Gastrocnemius medialis (tissue), 4 donors: Measurements from ENCODE around the gene SLC39A8. TPM values are rescaled to one million over a fixed set of nuclear protein-coding genes. Genes with fewer than 3 reads are reported as not detected.
A peak's percentile ranks its signal among the peaks of the same experiment; 100 is the strongest.

Experiments used
- ATAC-seq, 2 donors: fragments of 150-250 bp; one replicate each; pipeline ENCODE4 v1.9.1; 2016
- DNase-seq, 2 donors: peaks; one replicate each; pipeline ENCODE4 v3.0.0-alpha.2; 2019
- H3K27ac ChIP-seq, 4 donors: fragments of 200-600 bp; sonication (generic); 1 replicate in 1 of 4; 2 replicates in 3 of 4; pipeline ENCODE4 v1.5.1; 2016 to 2018; ENCODE audit warnings: mild to moderate bottlenecking in 2 of 4, moderate library complexity in 1 of 4
- H3K27me3 ChIP-seq, 3 donors: fragments of 200-600 bp; sonication (generic) in 2 of 3; 1 replicate in 1 of 3; 2 replicates in 2 of 3; pipeline versions ENCODE4 v1.5.1 to v1.6.0; 2016 to 2019; ENCODE audit warnings: mild to moderate bottlenecking in 1 of 3, moderate library complexity in 1 of 3
- H3K36me3 ChIP-seq, 2 donors: fragments of 200-600 bp; sonication (generic) in 1 of 2; one replicate each; pipeline ENCODE4 v1.5.1; 2017 to 2018
- H3K4me1 ChIP-seq, 2 donors: fragments of 200-600 bp; sonication (generic) in 1 of 2; one replicate each; pipeline ENCODE4 v1.5.1; 2016 to 2017; ENCODE audit warnings: mild to moderate bottlenecking in 2 of 2
- H3K4me3 ChIP-seq, 4 donors: fragments of 200-600 bp; sonication (generic) in 3 of 4; 1 replicate in 1 of 4; 2 replicates in 3 of 4; pipeline ENCODE4 v1.5.1; 2016 to 2019; ENCODE audit warnings: mild to moderate bottlenecking in 2 of 4
- H3K9me3 ChIP-seq, 3 donors: fragments of 200-600 bp; sonication (generic) in 2 of 3; 1 replicate in 1 of 3; 2 replicates in 2 of 3; pipeline ENCODE4 v1.5.1; 2016 to 2019
- POLR2A ChIP-seq, 2 donors: fragments of 450-650 bp; IDR thresholded peaks; one replicate each; pipeline ENCODE4 v1.6.1; 2017; ENCODE audit warnings: antibody characterized with exemption in 2 of 2, mild to moderate bottlenecking in 2 of 2, moderate library complexity in 2 of 2
- in situ Hi-C, 4 donors: fragments of 200-750 bp; cut with MboI; loops; one replicate each; pipeline versions ENCODE4 v1.15.0 to v1.8.0; 2017; ENCODE audit warnings: low sequenced_read_pairs in 4 of 4
- intact Hi-C: fragments of 100-400 bp; cut with DNase I; formaldehyde crosslinking; loops from one replicate; pipeline ENCODE4 v1.15.1; 2023; ENCODE audit warnings: low total_unique reads
- total RNA-seq, 4 donors: library from RNA; depleted of rRNA; stranded (reverse); fragments of >200 nt; gene quantifications; one replicate each; pipeline versions ENCODE4 v1.1.0 to v1.2.3, GENCODE V29; 2016
- TF ChIP-seq, protein P1 (sequence below), 5 experiments: fragments of 450-650 bp in 3 of 5; fragments of 200-600 bp in 2 of 5; sonication (generic) in 2 of 5; IDR thresholded peaks in 4 of 5; conservative IDR thresholded peaks in 1 of 5; 1 replicate in 4 of 5; 2 replicates in 1 of 5; pipeline ENCODE4 v1.5.1; 2016 to 2019; ENCODE audit warnings: antibody characterized with exemption in 5 of 5, mild to moderate bottlenecking in 3 of 5, moderate library complexity in 3 of 5

Gene SLC39A8
- total RNA-seq, 4 donors from 2014 or later: 1.2 to 1.8 (median 1.7) TPM

DNA sequence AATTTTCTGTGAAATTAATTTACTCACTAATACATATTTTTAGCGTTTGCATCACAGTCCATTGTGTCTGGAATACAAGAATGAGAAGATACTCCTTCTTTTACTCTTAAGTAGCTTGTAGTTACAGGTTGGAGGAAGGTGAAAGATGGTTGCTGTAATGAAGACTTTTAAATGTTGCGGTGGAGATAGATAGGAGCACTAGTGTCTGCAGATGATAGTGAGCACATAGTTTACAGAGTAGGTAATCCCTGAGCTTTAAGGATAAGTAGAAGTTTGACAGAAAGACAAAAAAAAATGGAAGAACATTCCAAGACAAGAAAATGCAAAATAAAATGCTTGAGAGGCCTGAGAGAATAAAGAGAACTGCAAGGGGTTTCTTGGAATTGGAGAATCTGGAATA lies 5.4 kb upstream of the SLC39A8 start:
- Histone ChIP-seq H3K4me1 (no peaks in the 10 kb centered on the region), H3K27ac (no peak overlapping the region), H3K27me3 (no peaks in the 10 kb centered on the region), H3K36me3 (no peaks in the 10 kb centered on the region), H3K4me3 (no peak overlapping the region), H3K9me3 (no peaks in the 10 kb centered on the region)
- DNase-seq: no peak
- ATAC-seq: no peak
- TF ChIP-seq, protein P1, sequence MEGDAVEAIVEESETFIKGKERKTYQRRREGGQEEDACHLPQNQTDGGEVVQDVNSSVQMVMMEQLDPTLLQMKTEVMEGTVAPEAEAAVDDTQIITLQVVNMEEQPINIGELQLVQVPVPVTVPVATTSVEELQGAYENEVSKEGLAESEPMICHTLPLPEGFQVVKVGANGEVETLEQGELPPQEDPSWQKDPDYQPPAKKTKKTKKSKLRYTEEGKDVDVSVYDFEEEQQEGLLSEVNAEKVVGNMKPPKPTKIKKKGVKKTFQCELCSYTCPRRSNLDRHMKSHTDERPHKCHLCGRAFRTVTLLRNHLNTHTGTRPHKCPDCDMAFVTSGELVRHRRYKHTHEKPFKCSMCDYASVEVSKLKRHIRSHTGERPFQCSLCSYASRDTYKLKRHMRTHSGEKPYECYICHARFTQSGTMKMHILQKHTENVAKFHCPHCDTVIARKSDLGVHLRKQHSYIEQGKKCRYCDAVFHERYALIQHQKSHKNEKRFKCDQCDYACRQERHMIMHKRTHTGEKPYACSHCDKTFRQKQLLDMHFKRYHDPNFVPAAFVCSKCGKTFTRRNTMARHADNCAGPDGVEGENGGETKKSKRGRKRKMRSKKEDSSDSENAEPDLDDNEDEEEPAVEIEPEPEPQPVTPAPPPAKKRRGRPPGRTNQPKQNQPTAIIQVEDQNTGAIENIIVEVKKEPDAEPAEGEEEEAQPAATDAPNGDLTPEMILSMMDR (IDR thresholded peaks at IDR 0.05 in 4 of 5, conservative IDR thresholded peaks at IDR 0.05 in 1 of 5): no peak
- no peak for TF ChIP-seq POLR2A (IDR thresholded peaks at IDR 0.05)
- intact Hi-C loops (no loop called here), in situ Hi-C loops (no loop called here)

DNA sequence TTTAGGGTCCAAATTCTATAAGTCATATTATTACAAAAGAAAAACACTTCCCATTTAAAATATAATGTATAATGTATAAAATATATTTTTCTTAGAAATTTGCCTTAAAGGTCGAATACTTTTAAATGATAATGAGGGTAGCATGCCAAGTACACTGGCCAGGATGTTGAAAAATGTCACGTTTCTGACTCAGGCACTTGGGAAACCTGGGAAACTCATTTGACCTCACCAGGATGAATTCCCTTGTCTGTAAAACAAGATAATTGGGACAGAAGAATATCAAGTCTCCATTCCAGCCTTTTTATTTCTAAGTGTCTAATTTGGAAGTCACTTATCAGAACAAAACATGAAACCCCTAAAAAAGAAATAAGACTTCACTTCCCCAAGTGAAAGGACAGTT lies 3.4 kb upstream of the SLC39A8 start:
- intact Hi-C loops: loop anchor here (5.0 kb wide), 1 partner anchor 84 kb away; no protein-coding TSS in a partner anchor
- Histone ChIP-seq H3K9me3 (no peaks in the 10 kb centered on the region), H3K36me3 (no peaks in the 10 kb centered on the region), H3K4me3 (no peak overlapping the region), H3K4me1 (peaks cover 0 to 4% of the 10 kb centered on the region in 2 donors), H3K27ac (no peak overlapping the region), H3K27me3 (peaks cover 0 to 5% (median 0%) of the 10 kb centered on the region in 3 donors)
- in situ Hi-C loops: no loop called here
- no peak for ATAC-seq
- no peak for DNase-seq
- TF ChIP-seq POLR2A (IDR thresholded peaks at IDR 0.05): no peak
- TF ChIP-seq, protein P1 (IDR thresholded peaks at IDR 0.05 in 4 of 5, conservative IDR thresholded peaks at IDR 0.05 in 1 of 5): no peak

DNA sequence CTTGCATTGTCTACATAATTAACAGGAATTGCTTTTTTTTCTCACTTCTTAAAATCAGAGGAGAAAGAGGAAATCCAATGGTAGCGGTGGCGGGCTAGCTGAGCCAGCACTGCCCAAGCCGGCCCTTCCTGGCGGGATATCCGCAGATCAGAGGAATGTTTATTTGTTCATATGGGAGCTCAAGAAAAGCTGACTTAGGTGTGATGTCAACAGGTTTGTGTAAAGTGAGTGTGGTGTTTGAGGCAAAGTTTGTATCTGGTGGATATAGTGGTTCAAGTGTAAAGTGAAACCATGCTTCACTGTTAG lies 466 bp upstream of the SLC39A8 start:
- Histone ChIP-seq H3K36me3 (no peaks in the 10 kb centered on the region), H3K27ac (peak overlapping the region in 3 of 4 donors; percentile 34 to 56 (median 49)), H3K4me1 (peaks cover 0 to 4% of the 10 kb centered on the region in 2 donors), H3K9me3 (no peaks in the 10 kb centered on the region), H3K4me3 (peak overlapping the region; percentile 62 to 84 (median 64)), H3K27me3 (peaks cover 0 to 5% (median 0%) of the 10 kb centered on the region in 3 donors)
- peak in 1 of 2 donors; percentile 8 for ATAC-seq
- in situ Hi-C loops (no loop called here), intact Hi-C loops (loop anchor here (5.0 kb wide), 1 partner anchor 87 kb away; no protein-coding TSS in a partner anchor)
- TF ChIP-seq POLR2A (IDR thresholded peaks at IDR 0.05): no peak
- TF ChIP-seq, protein P1 (IDR thresholded peaks at IDR 0.05 in 4 of 5, conservative IDR thresholded peaks at IDR 0.05 in 1 of 5): no peak
- DNase-seq: no peak

DNA sequence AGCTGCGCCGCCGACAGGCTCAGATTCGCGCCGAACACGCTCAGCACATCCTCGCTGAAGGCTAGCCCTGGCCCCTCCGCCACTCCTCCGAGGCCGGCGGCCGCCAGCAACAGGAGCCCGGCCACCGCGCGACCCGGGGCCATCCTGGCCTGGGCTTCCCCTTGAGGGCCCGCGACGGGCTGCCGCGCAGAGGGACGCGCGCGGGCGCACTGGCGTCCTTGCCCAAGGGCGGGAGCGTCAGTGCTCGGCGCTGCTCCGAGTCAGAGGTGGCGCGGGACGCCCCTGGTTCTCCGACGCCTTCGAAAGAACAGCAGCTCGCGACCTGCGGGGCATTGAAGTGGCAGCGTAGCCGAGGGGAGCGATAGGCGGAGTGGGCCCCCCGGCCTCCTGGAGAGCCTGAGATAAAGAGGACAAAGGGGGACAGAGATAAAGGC lies 745 bp downstream of the SLC39A8 start:
- Histone ChIP-seq H3K9me3 (no peaks in the 10 kb centered on the region), H3K4me3 (peak overlapping the region; percentile 62 to 84 (median 64)), H3K36me3 (no peaks in the 10 kb centered on the region), H3K27ac (peak overlapping the region; percentile 34 to 59 (median 54)), H3K4me1 (peaks cover 0 to 4% of the 10 kb centered on the region in 2 donors), H3K27me3 (peaks cover 0 to 5% (median 0%) of the 10 kb centered on the region in 3 donors)
- intact Hi-C loops: no loop called here
- DNase-seq: peak in 1 of 2 donors; percentile 5
- peak; percentile 54 to 59 for ATAC-seq
- in situ Hi-C loops: no loop called here
- no peak for TF ChIP-seq POLR2A (IDR thresholded peaks at IDR 0.05)
- TF ChIP-seq, protein P1 (IDR thresholded peaks at IDR 0.05 in 4 of 5, conservative IDR thresholded peaks at IDR 0.05 in 1 of 5): no peak
